Activated CD4-positive, alpha-beta T cell treated with anti-CD3 and anti-CD28 coated beads, Interleukin-2, Interleukin-6, amounts not matched to agents 100 ng/mL and 50 ng/mL, durations not matched to agents 16 hours and 8 hours (primary cell): ENCODE data around the gene ABHD3.
A peak's percentile ranks its signal among the peaks of the same experiment; 100 is the strongest.
"Not testable (repeated sequence)": the region's sequence is repeated elsewhere in the genome, so short reads cannot be mapped to it uniquely, and the experiment has no call there.

Experiments
- DNase-seq: peaks from one replicate; pipeline ENCODE4 v3.0.0-alpha.2; 2020

The ABHD3 gene

GRCh38 chr18:21640375-21640774 is 64.2 kb downstream of the ABHD3 start:
- not testable (repeated sequence) for DNase-seq

- no peak for DNase-seq
Observed at GRCh38 chr18:21638822-21639221, 65.8 kb downstream of the ABHD3 start.

GRCh38 chr18:21636769-21637168 is 67.8 kb downstream of the ABHD3 start:
- DNase-seq: no peak

DNA sequence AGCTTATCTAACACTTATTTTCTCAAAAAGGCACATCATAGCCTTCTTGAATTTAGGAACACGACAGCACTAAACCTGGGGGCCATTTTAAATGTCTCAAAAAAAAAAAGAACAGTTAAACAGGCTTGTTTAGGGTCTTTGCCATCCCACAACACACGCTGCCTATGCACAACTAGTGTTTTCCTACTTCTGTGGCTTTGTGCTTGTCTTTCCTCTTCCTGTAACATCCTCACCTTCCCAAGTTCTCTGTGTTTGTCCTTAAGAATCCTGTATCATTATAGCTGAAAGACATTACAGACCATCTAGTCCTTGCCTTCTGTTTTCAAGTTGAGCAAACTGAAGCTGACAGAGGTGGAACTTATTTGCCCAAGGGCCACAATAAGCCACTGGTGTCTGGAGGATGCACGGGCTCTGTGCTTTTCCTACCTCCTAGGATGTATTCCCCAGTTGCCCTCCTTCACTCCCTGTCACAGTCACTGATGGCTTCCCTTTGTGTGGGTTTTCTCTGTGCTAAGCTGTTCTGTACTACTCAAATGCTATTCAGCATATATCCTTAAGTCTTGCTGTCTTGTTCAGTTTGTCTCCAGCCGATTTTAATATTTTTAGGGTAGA is 69.9 kb downstream of the ABHD3 start:
- DNase-seq: no peak

GRCh38 chr18:21632393-21632792 is 72.2 kb downstream of the ABHD3 start:
- no peak for DNase-seq

GRCh38 chr18:21629089-21629832 is 75.3 kb downstream of the ABHD3 start:
- DNase-seq: no peak

- DNase-seq: not testable (repeated sequence)
Observed at GRCh38 chr18:21621640-21622039, 82.9 kb downstream of the ABHD3 start.

DNA sequence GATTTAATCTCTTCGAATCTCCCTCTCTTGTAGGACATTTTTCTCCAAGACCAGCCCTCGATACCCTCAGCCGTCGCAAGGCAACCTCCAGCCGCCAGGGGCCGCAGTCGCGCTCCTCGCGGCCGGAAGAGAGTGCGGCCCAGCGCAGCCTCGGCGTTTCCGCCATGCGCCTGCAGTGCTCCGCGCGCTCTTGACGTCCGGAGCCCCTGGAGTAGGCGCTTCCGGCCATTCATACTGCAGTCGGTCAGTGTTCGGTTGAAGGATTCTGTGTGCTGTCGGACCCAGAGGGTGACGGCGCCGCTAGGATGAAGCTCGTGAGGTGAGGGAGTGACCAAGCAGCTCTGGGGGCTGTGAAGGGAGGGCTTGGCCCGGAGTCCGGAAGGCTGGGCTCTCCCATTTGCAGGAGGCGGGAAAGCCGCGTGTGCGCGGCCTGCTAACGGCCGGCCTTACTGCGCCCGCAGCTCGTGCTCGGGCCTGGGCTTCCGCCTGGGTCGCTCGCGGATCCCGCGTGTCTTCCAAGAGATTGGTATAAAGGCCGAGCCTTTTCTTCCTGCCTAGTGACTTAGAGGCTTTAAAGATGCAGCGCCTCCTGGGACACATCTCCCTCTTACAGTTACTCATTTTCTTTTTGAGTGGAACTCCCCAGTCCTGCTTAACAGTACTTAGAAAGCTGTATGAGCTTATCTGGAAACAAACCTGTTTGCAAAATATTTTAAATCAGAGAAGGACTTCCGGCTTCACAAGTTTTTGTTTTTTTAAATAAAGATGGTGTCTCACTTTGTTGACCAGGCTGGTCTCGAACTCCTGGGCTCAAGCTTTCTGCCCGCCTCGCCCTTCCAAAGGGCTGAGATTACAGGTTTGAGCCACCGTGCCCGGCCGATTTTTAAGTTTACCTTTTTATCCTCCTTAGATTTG is 92.2 kb downstream of the ABHD3 start, which contains the start of gene SNRPD1:
TSS of gene SNRPD1 (plus strand) at position 190 of the 915 bp plus-strand sequence. CDS start at position 306, 116 bp downstream.
- DNase-seq: peak; percentile 96

DNA sequence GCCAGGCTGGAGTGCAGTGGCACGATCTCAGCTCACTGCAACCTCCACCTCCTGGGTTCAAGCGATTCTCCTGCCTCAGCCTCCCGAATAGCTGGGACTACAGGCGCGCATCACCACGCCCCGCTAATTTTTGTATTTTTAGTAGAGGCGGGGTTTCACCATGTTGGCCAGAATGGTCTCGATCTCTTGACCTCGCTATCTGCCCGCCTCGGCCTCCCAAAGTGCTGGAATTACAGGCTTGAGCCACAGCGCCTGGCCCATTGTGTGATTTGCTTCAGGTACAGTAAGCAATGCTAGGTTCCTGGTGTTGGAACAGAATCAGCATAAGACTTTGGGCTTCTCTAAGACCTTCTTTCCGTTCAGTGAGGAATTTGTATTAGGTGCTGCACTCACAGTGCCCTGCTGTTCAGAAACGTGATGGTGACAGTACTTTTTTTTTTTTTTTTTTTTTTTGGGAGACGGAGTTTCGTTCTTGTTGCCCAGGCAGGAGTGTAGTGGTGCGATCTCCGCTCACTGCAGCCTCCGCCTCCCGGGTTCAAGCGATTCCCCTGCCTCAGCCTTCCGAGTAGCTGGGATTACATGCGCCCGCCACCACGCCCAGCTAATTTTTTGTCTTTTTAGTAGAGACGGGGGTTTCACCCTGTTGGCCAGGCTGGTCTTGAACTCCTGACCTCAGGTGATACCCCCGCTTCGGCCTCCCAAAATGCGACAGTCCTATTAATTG is 93.0 kb downstream of the ABHD3 start:
- not testable (repeated sequence) for DNase-seq

DNA sequence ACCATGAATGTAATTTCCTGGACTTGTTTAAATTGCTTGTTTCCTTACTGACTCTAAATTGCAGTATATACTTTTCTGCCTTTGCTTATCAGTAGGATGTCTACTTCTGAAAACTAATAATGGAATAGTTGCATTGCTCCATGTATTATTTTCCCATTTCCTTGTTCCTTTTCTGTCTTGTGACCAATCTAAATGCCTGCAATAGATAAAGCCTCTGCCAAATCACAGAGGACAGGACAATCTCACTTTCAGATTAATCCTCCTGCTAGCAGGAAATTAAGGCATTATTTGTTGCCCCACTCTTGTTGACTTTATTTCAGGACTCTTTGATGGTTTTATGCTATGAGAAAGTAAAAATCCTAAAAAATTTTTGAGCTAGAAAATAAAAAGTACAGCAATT is 99.4 kb downstream of the ABHD3 start:
- DNase-seq: no peak

DNA sequence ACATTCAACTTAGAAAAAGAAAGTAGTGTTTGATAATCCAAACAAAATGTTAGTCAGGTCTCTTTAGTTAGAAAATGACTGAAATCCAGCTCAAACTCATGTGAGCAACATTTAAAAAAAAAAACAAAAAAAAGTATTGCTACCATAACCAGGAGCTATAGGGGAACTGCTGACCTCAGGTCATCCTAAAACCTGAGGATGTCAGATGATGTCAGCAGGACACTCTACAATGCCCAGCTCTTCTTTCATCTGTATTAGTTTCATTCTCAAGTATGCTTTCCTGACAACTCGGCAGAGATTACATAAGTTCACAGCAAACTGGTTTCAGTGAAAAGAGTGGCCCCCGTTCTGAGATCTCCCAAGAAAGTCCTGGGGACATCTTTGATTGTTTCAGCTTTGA is 99.9 kb downstream of the ABHD3 start:
- DNase-seq: no peak

DNA sequence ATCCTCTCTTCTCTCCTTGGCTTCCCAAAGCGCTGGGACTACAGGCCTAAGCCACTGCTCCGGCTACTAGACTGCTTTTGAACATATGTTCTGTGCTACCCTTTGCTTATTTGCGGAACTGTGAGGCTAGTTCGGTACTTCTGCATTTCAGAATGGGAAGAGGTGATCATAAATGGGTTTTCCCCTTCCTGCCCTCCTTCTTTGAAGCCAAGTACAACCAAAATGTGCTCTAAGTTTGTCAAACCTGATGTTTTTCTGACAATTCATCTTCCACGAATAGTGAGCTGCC is 102.3 kb downstream of the ABHD3 start:
- no peak for DNase-seq
